ENCODE data around the gene RNF31. TPM values are rescaled to one million over a fixed set of nuclear protein-coding genes. Genes with fewer than 3 reads are reported as not detected.

The RNF31 gene
- polyA plus RNA-seq, 2 of the 4 experiments (the other 2 are of a cell fraction) = 5.7 to 20.8 TPM

DNA sequence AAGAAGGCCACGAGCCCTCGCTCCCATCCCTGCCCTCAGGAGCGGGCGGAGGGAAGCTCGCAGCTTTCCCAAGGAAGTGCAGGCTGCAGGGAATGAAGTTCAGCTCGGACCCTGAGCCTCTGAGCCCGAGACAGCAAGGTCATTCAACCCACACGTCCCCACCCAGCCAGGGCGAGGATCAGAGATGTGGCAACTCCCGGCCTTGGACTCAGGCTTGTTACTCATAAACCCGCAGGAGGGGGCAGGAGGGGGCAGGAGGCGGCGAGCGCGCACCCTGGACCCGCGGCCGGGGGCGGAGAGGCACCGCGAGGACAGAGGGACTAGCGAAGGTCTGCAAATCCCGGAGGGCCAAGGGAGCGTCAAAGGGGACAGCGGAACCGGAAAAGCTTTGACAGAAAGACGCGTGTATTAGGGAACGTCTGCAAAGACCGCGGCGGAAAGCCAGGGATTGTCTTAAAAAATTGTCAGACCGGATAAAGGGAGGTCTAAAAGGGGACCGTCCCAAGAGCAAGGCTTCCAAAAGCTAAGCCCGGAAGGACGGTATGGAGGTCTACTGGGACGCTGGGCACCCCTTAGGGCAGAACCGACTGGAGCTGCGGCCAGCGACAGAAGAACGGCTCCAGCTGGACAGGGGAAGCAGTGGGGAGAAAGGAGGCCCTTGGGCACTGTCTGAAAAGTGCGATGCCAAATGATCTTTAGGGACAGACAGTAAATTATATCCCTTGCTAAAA, 33.3 kb upstream of the RNF31 start (continued):
- TF ChIP-seq, protein P1, sequence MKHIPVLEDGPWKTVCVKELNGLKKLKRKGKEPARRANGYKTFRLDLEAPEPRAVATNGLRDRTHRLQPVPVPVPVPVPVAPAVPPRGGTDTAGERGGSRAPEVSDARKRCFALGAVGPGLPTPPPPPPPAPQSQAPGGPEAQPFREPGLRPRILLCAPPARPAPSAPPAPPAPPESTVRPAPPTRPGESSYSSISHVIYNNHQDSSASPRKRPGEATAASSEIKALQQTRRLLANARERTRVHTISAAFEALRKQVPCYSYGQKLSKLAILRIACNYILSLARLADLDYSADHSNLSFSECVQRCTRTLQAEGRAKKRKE (CRISPR knock-in tag; IDR thresholded peaks at IDR 0.05; ENCODE audit: low read depth) = no peak
- TF ChIP-seq ZNF302 (CRISPR knock-in tag; IDR thresholded peaks at IDR 0.05) (no peak), CBX2 (IDR thresholded peaks at IDR 0.05; ENCODE audit: borderline replicate concordance, low read depth) (no peak), ZSCAN20 (CRISPR knock-in tag; IDR thresholded peaks at IDR 0.05) (no peak), POLR2A (IDR thresholded peaks at IDR 0.05; ENCODE audit: low read length) (peak; percentile 67), RFX5 (IDR thresholded peaks at IDR 0.05) (no peak), CHD2 (IDR thresholded peaks at IDR 0.05; ENCODE audit: low read length, partially characterized antibody) (no peak), PHF8 (IDR thresholded peaks at IDR 0.05; ENCODE audit: borderline replicate concordance, low read depth) (no peak), NPAS2 (CRISPR knock-in tag; IDR thresholded peaks at IDR 0.05; ENCODE audit: borderline replicate concordance) (no peak), HOXB5 (CRISPR knock-in tag; IDR thresholded peaks at IDR 0.05) (no peak), MYC (IDR thresholded peaks at IDR 0.05; ENCODE audit: borderline replicate concordance, low read length) (no peak), RCOR1 (IDR thresholded peaks at IDR 0.05; ENCODE audit: low read depth, low read length) (no peak), SREBF2 (IDR thresholded peaks at IDR 0.05) (no peak), EP300 (IDR thresholded peaks at IDR 0.05) (no peak), HDAC2 (IDR thresholded peaks at IDR 0.05) (no peak), HOXB13 (CRISPR knock-in tag; IDR thresholded peaks at IDR 0.05; ENCODE audit: low read depth) (peak; percentile 47; the same call in 1 of the 2 replicates), MAFK (IDR thresholded peaks at IDR 0.05; ENCODE audit: partially characterized antibody) (peak; percentile 16), JUN (IDR thresholded peaks at IDR 0.05) (peak; percentile 63 to 82; a peak in 3 of 5 replicates)
- TF ChIP-seq, protein P2, sequence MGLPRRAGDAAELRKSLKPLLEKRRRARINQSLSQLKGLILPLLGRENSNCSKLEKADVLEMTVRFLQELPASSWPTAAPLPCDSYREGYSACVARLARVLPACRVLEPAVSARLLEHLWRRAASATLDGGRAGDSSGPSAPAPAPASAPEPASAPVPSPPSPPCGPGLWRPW (IDR thresholded peaks at IDR 0.05) = no peak
- TF ChIP-seq, protein P3, sequence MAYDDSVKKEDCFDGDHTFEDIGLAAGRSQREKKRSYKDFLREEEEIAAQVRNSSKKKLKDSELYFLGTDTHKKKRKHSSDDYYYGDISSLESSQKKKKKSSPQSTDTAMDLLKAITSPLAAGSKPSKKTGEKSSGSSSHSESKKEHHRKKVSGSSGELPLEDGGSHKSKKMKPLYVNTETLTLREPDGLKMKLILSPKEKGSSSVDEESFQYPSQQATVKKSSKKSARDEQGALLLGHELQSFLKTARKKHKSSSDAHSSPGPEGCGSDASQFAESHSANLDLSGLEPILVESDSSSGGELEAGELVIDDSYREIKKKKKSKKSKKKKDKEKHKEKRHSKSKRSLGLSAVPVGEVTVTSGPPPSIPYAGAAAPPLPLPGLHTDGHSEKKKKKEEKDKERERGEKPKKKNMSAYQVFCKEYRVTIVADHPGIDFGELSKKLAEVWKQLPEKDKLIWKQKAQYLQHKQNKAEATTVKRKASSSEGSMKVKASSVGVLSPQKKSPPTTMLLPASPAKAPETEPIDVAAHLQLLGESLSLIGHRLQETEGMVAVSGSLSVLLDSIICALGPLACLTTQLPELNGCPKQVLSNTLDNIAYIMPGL (CRISPR knock-in tag; IDR thresholded peaks at IDR 0.05; ENCODE audit: borderline replicate concordance) = no peak
- TF ChIP-seq, protein P4, sequence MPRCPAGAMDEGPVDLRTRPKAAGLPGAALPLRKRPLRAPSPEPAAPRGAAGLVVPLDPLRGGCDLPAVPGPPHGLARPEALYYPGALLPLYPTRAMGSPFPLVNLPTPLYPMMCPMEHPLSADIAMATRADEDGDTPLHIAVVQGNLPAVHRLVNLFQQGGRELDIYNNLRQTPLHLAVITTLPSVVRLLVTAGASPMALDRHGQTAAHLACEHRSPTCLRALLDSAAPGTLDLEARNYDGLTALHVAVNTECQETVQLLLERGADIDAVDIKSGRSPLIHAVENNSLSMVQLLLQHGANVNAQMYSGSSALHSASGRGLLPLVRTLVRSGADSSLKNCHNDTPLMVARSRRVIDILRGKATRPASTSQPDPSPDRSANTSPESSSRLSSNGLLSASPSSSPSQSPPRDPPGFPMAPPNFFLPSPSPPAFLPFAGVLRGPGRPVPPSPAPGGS (IDR thresholded peaks at IDR 0.05) = peak; percentile 74; the same call in 2 of the 3 replicates
- TF ChIP-seq, protein P5, sequence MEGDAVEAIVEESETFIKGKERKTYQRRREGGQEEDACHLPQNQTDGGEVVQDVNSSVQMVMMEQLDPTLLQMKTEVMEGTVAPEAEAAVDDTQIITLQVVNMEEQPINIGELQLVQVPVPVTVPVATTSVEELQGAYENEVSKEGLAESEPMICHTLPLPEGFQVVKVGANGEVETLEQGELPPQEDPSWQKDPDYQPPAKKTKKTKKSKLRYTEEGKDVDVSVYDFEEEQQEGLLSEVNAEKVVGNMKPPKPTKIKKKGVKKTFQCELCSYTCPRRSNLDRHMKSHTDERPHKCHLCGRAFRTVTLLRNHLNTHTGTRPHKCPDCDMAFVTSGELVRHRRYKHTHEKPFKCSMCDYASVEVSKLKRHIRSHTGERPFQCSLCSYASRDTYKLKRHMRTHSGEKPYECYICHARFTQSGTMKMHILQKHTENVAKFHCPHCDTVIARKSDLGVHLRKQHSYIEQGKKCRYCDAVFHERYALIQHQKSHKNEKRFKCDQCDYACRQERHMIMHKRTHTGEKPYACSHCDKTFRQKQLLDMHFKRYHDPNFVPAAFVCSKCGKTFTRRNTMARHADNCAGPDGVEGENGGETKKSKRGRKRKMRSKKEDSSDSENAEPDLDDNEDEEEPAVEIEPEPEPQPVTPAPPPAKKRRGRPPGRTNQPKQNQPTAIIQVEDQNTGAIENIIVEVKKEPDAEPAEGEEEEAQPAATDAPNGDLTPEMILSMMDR (IDR thresholded peaks at IDR 0.05) = no peak
